ENCODE data around the gene CLNK. TPM values are rescaled to one million over a fixed set of nuclear protein-coding genes. Genes with fewer than 3 reads are reported as not detected.

The CLNK gene
- total and polyA plus RNA-seq, 2 of the 13 experiments (the other 11 are each of a cell fraction or from before 2014, with no cell fraction given): not detected

DNA sequence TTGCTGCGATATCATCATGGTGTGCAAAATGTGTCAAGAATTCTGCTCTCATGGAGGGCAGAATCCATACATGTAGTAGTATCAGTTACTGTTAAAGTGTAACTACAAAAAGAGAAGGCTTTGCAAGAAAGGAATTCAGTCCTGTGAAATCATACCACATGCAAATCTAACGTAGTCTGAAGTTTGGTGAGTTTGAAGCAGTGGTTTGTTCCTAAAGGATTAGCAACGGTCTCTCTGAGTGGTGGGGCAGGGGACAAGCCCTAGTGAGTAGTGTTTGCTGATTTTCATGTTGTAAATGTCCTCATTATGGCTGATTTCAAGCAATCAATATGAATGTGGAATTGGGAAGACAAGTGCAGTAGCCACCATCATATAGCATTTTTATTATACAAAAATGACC lies 47.1 kb upstream of the CLNK start:
- DNase-seq (ENCODE audit: low spot score) (no peak), FAIRE-seq (no peak), ATAC-seq (no peak)
- intact Hi-C loops (cut with micrococcal nuclease; ENCODE audit: unreplicated experiment): no loop called here
- Histone ChIP-seq H2AFZ (ENCODE audit: low read length) (no peak overlapping the region), H3K9me3 (ENCODE audit: low read length) (no peaks in the 10 kb centered on the region), H3K27me3 (ENCODE audit: control insufficient read depth in 1 of 2, insufficient read depth in 2 of 2, low read length in 2 of 2) (no peaks in the 10 kb centered on the region), H3K4me1 (ENCODE audit: insufficient read depth, low read length) (no peaks in the 10 kb centered on the region), H3K4me3 (replicated peaks in 1 of 3; ENCODE audit: insufficient read depth in 1 of 3, low read depth in 2 of 3, low read length in 3 of 3) (no peak overlapping the region), H3K4me2 (ENCODE audit: low read depth, low read length) (no peak overlapping the region), H3K36me3 (replicated peaks in 1 of 2; ENCODE audit: control insufficient read depth in 1 of 2, insufficient read depth in 2 of 2, low read length in 2 of 2) (no peaks in the 10 kb centered on the region), H3K9ac (ENCODE audit: insufficient read depth, low read depth, low read length) (no peak overlapping the region), H3K27ac (ENCODE audit: extremely low read length, insufficient read depth, low read length) (no peak overlapping the region), H4K20me1 (ENCODE audit: insufficient read depth, low read length) (no peaks in the 10 kb centered on the region), H3K79me2 (ENCODE audit: insufficient read depth, low read length) (no peaks in the 10 kb centered on the region)
- ChIA-PET POLR2A (no interaction called here), CTCF (ENCODE audit: low intra/inter-chr PET ratio, low total read pairs) (no interaction called here)
- in situ Hi-C loops (cut with HindIII; ENCODE audit: extremely low pct_ligation_motif_present, low pct_unique_long_range_greater_than_20kb): no loop called here
- 31% methylated on average over 3 of the region's 3 CpGs for WGBS (ENCODE audit: low lambda C conversion rate)
- BruUV-seq (replicated peaks): no TSS peak
- no peak for TF ChIP-seq ZNF883 (CRISPR knock-in tag; IDR thresholded peaks at IDR 0.05; ENCODE audit: not compliant biosample characterization)

GRCh38 chr4:10731162-10731561 lies 46.6 kb upstream of the CLNK start:
- intact Hi-C loops (cut with micrococcal nuclease; ENCODE audit: unreplicated experiment): no loop called here
- Histone ChIP-seq H4K20me1 (ENCODE audit: insufficient read depth, low read length) (no peaks in the 10 kb centered on the region), H3K27me3 (ENCODE audit: control insufficient read depth in 1 of 2, insufficient read depth in 2 of 2, low read length in 2 of 2) (no peaks in the 10 kb centered on the region), H3K27ac (ENCODE audit: extremely low read length, insufficient read depth, low read length) (no peak overlapping the region), H3K9me3 (ENCODE audit: low read length) (no peaks in the 10 kb centered on the region), H3K4me2 (ENCODE audit: low read depth, low read length) (no peak overlapping the region), H3K36me3 (replicated peaks in 1 of 2; ENCODE audit: control insufficient read depth in 1 of 2, insufficient read depth in 2 of 2, low read length in 2 of 2) (no peaks in the 10 kb centered on the region), H3K4me1 (ENCODE audit: insufficient read depth, low read length) (no peaks in the 10 kb centered on the region), H3K79me2 (ENCODE audit: insufficient read depth, low read length) (no peaks in the 10 kb centered on the region), H3K9ac (ENCODE audit: insufficient read depth, low read depth, low read length) (no peak overlapping the region), H2AFZ (ENCODE audit: low read length) (no peak overlapping the region), H3K4me3 (replicated peaks in 1 of 3; ENCODE audit: insufficient read depth in 1 of 3, low read depth in 2 of 3, low read length in 3 of 3) (no peak overlapping the region)
- FAIRE-seq (no peak), DNase-seq (ENCODE audit: low spot score) (no peak), ATAC-seq (no peak)
- TF ChIP-seq RBM39 (IDR thresholded peaks at IDR 0.05; ENCODE audit: low read depth, low read length, poor library complexity, severe bottlenecking) (no peak), ZNF605 (CRISPR knock-in tag; IDR thresholded peaks at IDR 0.05) (no peak)
- ChIA-PET POLR2A (no interaction called here), CTCF (ENCODE audit: low intra/inter-chr PET ratio, low total read pairs) (no interaction called here)
- no TSS peak for BruUV-seq (replicated peaks)
- WGBS (ENCODE audit: low lambda C conversion rate): 3% methylated on average over 4 of the region's 4 CpGs
- in situ Hi-C loops (cut with HindIII; ENCODE audit: extremely low pct_ligation_motif_present, low pct_unique_long_range_greater_than_20kb): no loop called here
